Endothelial cell of umbilical vein (primary cell): ENCODE measurements around the gene MECR. TPM values are rescaled to one million over a fixed set of nuclear protein-coding genes. Genes with fewer than 3 reads are reported as not detected.

ENCODE experiments used
- BruUV-seq: library from RNA; stranded (reverse); fragments of 400-500 nt; replicated peaks from 2 replicates; lab custom pipeline; 2021; lab: Mats Ljungman, UMichigan
- CTCF ChIA-PET: fragments of 300-600, 350-600 bp; sonication (Branson Sonifier 250); formaldehyde crosslinking; loops from one replicate; lab custom pipeline; 2021; ENCODE audit warnings: antibody characterized with exemption, inconsistent platforms; lab: Charles Lee
- POLR2A ChIA-PET: fragments of 300-600, 350-600 bp; sonication (Branson Sonifier 250); formaldehyde crosslinking; loops from one replicate; lab custom pipeline; 2021; ENCODE audit warnings: antibody characterized with exemption, inconsistent platforms; lab: Charles Lee
- DNase-seq: peaks from one replicate; pipeline ENCODE4 v3.0.0-alpha.2; 2011; ENCODE audit warnings: low read depth, low spot score
- FAIRE-seq: peaks from 2 replicates; lab custom pipeline; 2011; peaks lifted over from hg19 to GRCh38; lab: Jason Lieb, UNC
- H2AFZ ChIP-seq: 2 replicates; pipeline ENCODE4 v1.6.0; 2012; ENCODE audit warnings: low read depth, low read length, control low read depth, inconsistent platforms
- H3K27ac ChIP-seq: 2 replicates; pipeline ENCODE4 v1.5.1; 2011; ENCODE audit warnings: low read depth, mild to moderate bottlenecking, control low read depth, low read length, moderate library complexity; ENCODE audit not compliant: insufficient read depth
- H3K27me3 ChIP-seq, 2 experiments: 2 replicates each; pipeline versions ENCODE4 v1.6.0 to v1.6.1; 2011; ENCODE audit warnings: low read length in 2 of 2, mixed read lengths in 1 of 2; ENCODE audit not compliant: control insufficient read depth in 2 of 2, insufficient read depth in 2 of 2
- H3K36me3 ChIP-seq, 2 experiments: 2 replicates in 1 of 2; 3 replicates in 1 of 2; pipeline ENCODE4 v1.5.1; 2011; ENCODE audit warnings: low read length in 2 of 2, mild to moderate bottlenecking in 1 of 2, moderate library complexity in 1 of 2; ENCODE audit not compliant: control insufficient read depth in 2 of 2, insufficient read depth in 2 of 2; ENCODE audit errors: extremely low read depth in 1 of 2
- H3K4me1 ChIP-seq: 3 replicates; pipeline ENCODE4 v1.5.1; 2011; ENCODE audit warnings: mild to moderate bottlenecking, low read length; ENCODE audit not compliant: control insufficient read depth, insufficient read depth; ENCODE audit errors: extremely low read depth
- H3K4me2 ChIP-seq: 2 replicates; pipeline ENCODE4 v1.6.1; 2011; ENCODE audit warnings: low read length, control low read depth, mixed read lengths; ENCODE audit not compliant: insufficient read depth
- H3K4me3 ChIP-seq, 3 experiments: fragments of 200-600 bp in 1 of 3; sonication (generic), shearing (Covaris generic) in 1 of 3; replicated peaks in 1 of 3; 2 replicates each; pipeline ENCODE4 v1.5.1; 2011 to 2016; ENCODE audit warnings: control low read depth in 3 of 3, low read length in 3 of 3, mild to moderate bottlenecking in 2 of 3, inconsistent platforms in 1 of 3, low read depth in 1 of 3, moderate library complexity in 1 of 3; ENCODE audit not compliant: insufficient read depth in 1 of 3
- H3K79me2 ChIP-seq: 2 replicates; pipeline ENCODE4 v1.6.0; 2012; ENCODE audit warnings: low read length, inconsistent platforms; ENCODE audit not compliant: control insufficient read depth, insufficient read depth
- H3K9ac ChIP-seq: replicated peaks from 2 replicates; pipeline ENCODE3; 2011; ENCODE audit warnings: low read length, control low read depth; ENCODE audit not compliant: insufficient read depth; ENCODE audit errors: extremely low read depth
- H3K9me1 ChIP-seq: replicated peaks from 3 replicates; pipeline ENCODE4 v1.6.0; 2011; ENCODE audit warnings: mild to moderate bottlenecking, low read length; ENCODE audit not compliant: control insufficient read depth, insufficient read depth; ENCODE audit errors: extremely low read depth
- H3K9me3 ChIP-seq: replicated peaks from 2 replicates; pipeline ENCODE4 v1.5.1; 2012; ENCODE audit warnings: low read length, inconsistent platforms; ENCODE audit not compliant: control insufficient read depth, insufficient read depth
- H4K20me1 ChIP-seq: replicated peaks from 2 replicates; pipeline ENCODE3; 2011; ENCODE audit warnings: mild to moderate bottlenecking, low read length; ENCODE audit not compliant: control insufficient read depth, insufficient read depth; ENCODE audit errors: extremely low read depth
- EZH2 ChIP-seq: IDR thresholded peaks from 2 replicates; pipeline ENCODE4 v1.6.1; 2012; ENCODE audit warnings: borderline replicate concordance, low read depth, mild to moderate bottlenecking, moderate library complexity, low read length, inconsistent platforms; ENCODE audit not compliant: severe bottlenecking
- FOS ChIP-seq: IDR thresholded peaks from 2 replicates; pipeline ENCODE4 v1.6.1; 2011; ENCODE audit warnings: mild to moderate bottlenecking, low read length, moderate library complexity, borderline replicate concordance; ENCODE audit not compliant: insufficient read depth
- GATA2 ChIP-seq: IDR thresholded peaks from 2 replicates; pipeline ENCODE4 v1.7.0; 2011; ENCODE audit warnings: low read depth, mild to moderate bottlenecking, moderate library complexity, mixed read lengths, low read length; ENCODE audit not compliant: insufficient read length, insufficient read depth
- JUN ChIP-seq: IDR thresholded peaks from 2 replicates; pipeline ENCODE4 v1.6.1; 2011; ENCODE audit warnings: borderline replicate concordance, low read depth; ENCODE audit not compliant: insufficient read length, insufficient read depth
- MYC ChIP-seq: IDR thresholded peaks from one replicate; pipeline ENCODE4 v1.6.1; 2011; ENCODE audit warnings: mild to moderate bottlenecking, low read depth, low read length
- POLR2A ChIP-seq: IDR thresholded peaks from 2 replicates; pipeline ENCODE4 v1.6.1; 2012; ENCODE audit warnings: low read depth, mild to moderate bottlenecking, control low read depth, low read length
- POLR2AphosphoS5 ChIP-seq: IDR thresholded peaks from 2 replicates; pipeline ENCODE4 v1.6.1; 2012; ENCODE audit warnings: low read depth, mild to moderate bottlenecking, control low read depth, low read length, moderate library complexity; ENCODE audit not compliant: insufficient read depth
- dilution Hi-C: fragments of 300-500 bp; cut with MboI; formaldehyde crosslinking; loops from one replicate; pipeline ENCODE4 v1.15.0; 2019; ENCODE audit warnings: low sequenced_read_pairs; ENCODE audit not compliant: extremely low pct_ligation_motif_present
- intact Hi-C: fragments of 100-400 bp; cut with micrococcal nuclease; formaldehyde crosslinking; loops from one replicate; pipeline ENCODE4 v1.10.0; 2022
- polyA plus RNA-seq, 4 experiments: library from polyadenylated mRNA; depleted of rRNA in 3 of 4; stranded (reverse) in 3 of 4; unstranded in 1 of 4; fragments of >200 nt; gene quantifications; 2 replicates each; pipeline versions ENCODE4 v1.2.1 to v1.2.3, GENCODE V29; 2011 to 2012; ENCODE audit warnings: missing spikeins in 1 of 4
- total RNA-seq: library from RNA; stranded (reverse); gene quantifications from 2 replicates; pipeline ENCODE4 v1.2.3, GENCODE V29; 2021
- TF ChIP-seq, protein P1 (sequence below), 2 donors: IDR thresholded peaks; 1 replicate in 1 of 2; 2 replicates in 1 of 2; pipeline ENCODE4 v1.5.1; 2011; ENCODE audit warnings: low read length in 2 of 2, mild to moderate bottlenecking in 2 of 2, moderate library complexity in 2 of 2, control low read depth in 1 of 2, inconsistent platforms in 1 of 2, low read depth in 1 of 2; ENCODE audit not compliant: insufficient read depth in 1 of 2; ENCODE audit errors: extremely low read depth in 1 of 2
- TF ChIP-seq, protein P2 (sequence below): IDR thresholded peaks from 2 replicates; pipeline ENCODE4 v1.6.1; 2011; ENCODE audit not compliant: insufficient read depth, insufficient read length

MECR gene
- total and polyA plus RNA-seq, 2 donors (not counting 3 experiments of a cell fraction or from before 2014, with no cell fraction given): 24.6 to 30.1 TPM

DNA sequence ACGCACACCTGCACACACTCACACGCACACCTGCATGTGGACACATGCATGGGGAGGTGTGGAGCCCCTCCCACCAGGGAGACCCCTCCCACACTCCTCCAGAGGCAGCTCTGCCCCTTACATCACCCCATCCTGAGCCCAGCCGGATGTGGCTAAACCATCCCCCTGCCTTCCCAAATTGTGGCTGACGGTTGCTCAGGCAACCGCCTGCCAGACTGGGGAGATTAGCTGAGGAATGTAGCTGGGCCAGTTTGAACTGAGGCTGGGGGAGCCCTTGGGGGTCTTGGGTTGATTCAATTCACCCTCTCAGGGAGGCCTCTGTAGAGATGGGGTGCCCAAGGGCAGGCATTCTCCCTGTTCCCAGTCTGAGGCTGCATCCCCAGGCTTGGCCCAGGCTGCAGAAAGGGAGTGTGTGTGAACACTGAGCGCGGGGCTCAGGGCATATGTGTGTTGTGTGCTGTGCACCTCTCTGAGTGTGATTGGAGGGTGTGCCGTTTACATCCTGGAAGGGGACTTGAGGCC, 18.5 kb upstream of the MECR start:
- TF ChIP-seq FOS (no peak), EZH2 (no peak), POLR2A (no peak), MYC (no peak), JUN (no peak), POLR2AphosphoS5 (no peak), GATA2 (no peak)
- TF ChIP-seq, protein P1, sequence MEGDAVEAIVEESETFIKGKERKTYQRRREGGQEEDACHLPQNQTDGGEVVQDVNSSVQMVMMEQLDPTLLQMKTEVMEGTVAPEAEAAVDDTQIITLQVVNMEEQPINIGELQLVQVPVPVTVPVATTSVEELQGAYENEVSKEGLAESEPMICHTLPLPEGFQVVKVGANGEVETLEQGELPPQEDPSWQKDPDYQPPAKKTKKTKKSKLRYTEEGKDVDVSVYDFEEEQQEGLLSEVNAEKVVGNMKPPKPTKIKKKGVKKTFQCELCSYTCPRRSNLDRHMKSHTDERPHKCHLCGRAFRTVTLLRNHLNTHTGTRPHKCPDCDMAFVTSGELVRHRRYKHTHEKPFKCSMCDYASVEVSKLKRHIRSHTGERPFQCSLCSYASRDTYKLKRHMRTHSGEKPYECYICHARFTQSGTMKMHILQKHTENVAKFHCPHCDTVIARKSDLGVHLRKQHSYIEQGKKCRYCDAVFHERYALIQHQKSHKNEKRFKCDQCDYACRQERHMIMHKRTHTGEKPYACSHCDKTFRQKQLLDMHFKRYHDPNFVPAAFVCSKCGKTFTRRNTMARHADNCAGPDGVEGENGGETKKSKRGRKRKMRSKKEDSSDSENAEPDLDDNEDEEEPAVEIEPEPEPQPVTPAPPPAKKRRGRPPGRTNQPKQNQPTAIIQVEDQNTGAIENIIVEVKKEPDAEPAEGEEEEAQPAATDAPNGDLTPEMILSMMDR (IDR thresholded peaks at IDR 0.05; ENCODE audit: extremely low read depth in 1 of 2, insufficient read depth in 1 of 2, low read depth in 1 of 2, low read length in 2 of 2): no peak
- TF ChIP-seq, protein P2, sequence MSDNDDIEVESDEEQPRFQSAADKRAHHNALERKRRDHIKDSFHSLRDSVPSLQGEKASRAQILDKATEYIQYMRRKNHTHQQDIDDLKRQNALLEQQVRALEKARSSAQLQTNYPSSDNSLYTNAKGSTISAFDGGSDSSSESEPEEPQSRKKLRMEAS: no peak
- FAIRE-seq: no peak
- intact Hi-C loops: no loop called here

More for the DNA sequence above, 18.5 kb upstream of the MECR start:
- H3K27me3 ChIP-seq: peaks cover 0 to 1% of the 10 kb centered on the region in 2 experiments
- CTCF ChIA-PET: no interaction called here
- H3K9me3 ChIP-seq: no peaks in the 10 kb centered on the region
- no peaks in the 10 kb centered on the region for H4K20me1 ChIP-seq
- no peak overlapping the region for H2AFZ ChIP-seq
- no TSS peak for BruUV-seq
- no peaks in the 10 kb centered on the region for H3K4me1 ChIP-seq
- H3K9me1 ChIP-seq: no peaks in the 10 kb centered on the region
- no peak overlapping the region for H3K4me3 ChIP-seq
- no peak overlapping the region for H3K4me2 ChIP-seq
- H3K27ac ChIP-seq: no peak overlapping the region
- POLR2A ChIA-PET: interaction anchor here (0.6 kb wide), 1 partner anchor 1437 kb away, joined by 3 read pairs; no protein-coding TSS in a partner anchor
- no peaks in the 10 kb centered on the region for H3K36me3 ChIP-seq
- no peak overlapping the region for H3K9ac ChIP-seq
- no peak for DNase-seq
- dilution Hi-C loops: loop anchor here (25.0 kb wide), 1 partner anchor 838 kb away; no protein-coding TSS in a partner anchor
- no peaks in the 10 kb centered on the region for H3K79me2 ChIP-seq
